ENCODE data around the gene ST6GALNAC2.

DNA sequence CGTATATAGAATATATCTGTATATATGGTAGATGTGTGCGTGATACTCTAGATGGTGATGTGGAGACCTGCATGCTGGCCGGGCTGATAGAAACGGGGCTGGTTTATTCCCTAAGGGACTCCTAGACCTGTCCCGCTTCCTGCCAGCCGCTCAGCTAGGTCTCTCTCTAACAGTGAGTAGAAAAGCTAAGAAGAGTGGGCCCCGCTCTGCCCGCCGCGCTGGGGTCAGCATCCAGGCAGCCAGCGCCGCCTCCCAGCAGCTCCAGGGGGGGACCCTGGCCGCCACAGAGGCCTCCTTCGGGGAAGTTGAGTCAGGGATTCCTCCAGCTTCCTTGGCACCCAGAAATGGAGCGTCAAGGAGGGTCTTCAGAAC, 57.5 kb downstream of the ST6GALNAC2 start:
- TF ChIP-seq CTCF (IDR thresholded peaks at IDR 0.05) (no peak), POLR2A (IDR thresholded peaks at IDR 0.05; ENCODE audit: low read depth) (no peak), POLR2AphosphoS5 (IDR thresholded peaks at IDR 0.05) (no peak)

Data from esophagus muscularis mucosa (tissue), 3 donors.